ENCODE measurements around the gene SDK2. TPM values are rescaled to one million over a fixed set of nuclear protein-coding genes. Genes with fewer than 3 reads are reported as not detected.

Gene SDK2
- polyA plus RNA-seq, 3 donors, result 0.01 TPM; not detected in 2

GRCh38 chr17:73600103-73600871 lies 44.0 kb downstream of the SDK2 start:
- no peak for DNase-seq
- intact Hi-C loops (cut with micrococcal nuclease), result no loop called here
- Mint-ChIP-seq H3K27me3 (ENCODE audit: low read depth in 3 of 3) (peaks cover 2 to 6% (median 3%) of the 10 kb centered on the region in 3 donors), H3K9me3 (peaks cover 0 to 5% (median 0%) of the 10 kb centered on the region in 7 donors), H3K4me1 (no peaks in the 10 kb centered on the region), H3K36me3 (no peaks in the 10 kb centered on the region), H3K27ac (no peak overlapping the region), H3K4me3 (no peak overlapping the region)
- Histone ChIP-seq H3K4me2 (replicated peaks; ENCODE audit: extremely low read depth, low read length, poor library complexity, severe bottlenecking) (no peak overlapping the region), H3K27ac (ENCODE audit: low read depth in 1 of 2, low read length in 2 of 2) (no peak overlapping the region), H3K4me1 (ENCODE audit: control insufficient read depth in 1 of 2, insufficient read depth in 2 of 2, low read length in 2 of 2) (no peaks in the 10 kb centered on the region), H3K9me3 (replicated peaks in 1 of 2; ENCODE audit: control insufficient read depth in 1 of 2, insufficient read depth in 1 of 2, low read length in 2 of 2) (no peaks in the 10 kb centered on the region), H3K79me2 (ENCODE audit: insufficient read depth, low read length) (no peaks in the 10 kb centered on the region), H3K27me3 (ENCODE audit: control insufficient read depth in 2 of 2, insufficient read depth in 2 of 2, low read length in 2 of 2) (no peaks in the 10 kb centered on the region), H2AFZ (ENCODE audit: insufficient read depth, low read depth, low read length, poor library complexity, severe bottlenecking) (no peak overlapping the region), H3K9ac (ENCODE audit: insufficient read depth, low read length, poor library complexity, severe bottlenecking) (no peak overlapping the region), H3K4me3 (replicated peaks in 1 of 3; ENCODE audit: low read depth in 2 of 3, low read length in 3 of 3) (no peak overlapping the region), H3K36me3 (replicated peaks in 1 of 2; ENCODE audit: control insufficient read depth in 1 of 2, insufficient read depth in 2 of 2, low read length in 2 of 2) (no peaks in the 10 kb centered on the region), H4K20me1 (ENCODE audit: insufficient read depth, low read length) (no peaks in the 10 kb centered on the region)
- TF ChIP-seq CTCF (IDR thresholded peaks at IDR 0.05), result no peak
- 97% methylated on average over 11 of the region's 16 CpGs for WGBS (ENCODE audit: insufficient coverage)

DNA sequence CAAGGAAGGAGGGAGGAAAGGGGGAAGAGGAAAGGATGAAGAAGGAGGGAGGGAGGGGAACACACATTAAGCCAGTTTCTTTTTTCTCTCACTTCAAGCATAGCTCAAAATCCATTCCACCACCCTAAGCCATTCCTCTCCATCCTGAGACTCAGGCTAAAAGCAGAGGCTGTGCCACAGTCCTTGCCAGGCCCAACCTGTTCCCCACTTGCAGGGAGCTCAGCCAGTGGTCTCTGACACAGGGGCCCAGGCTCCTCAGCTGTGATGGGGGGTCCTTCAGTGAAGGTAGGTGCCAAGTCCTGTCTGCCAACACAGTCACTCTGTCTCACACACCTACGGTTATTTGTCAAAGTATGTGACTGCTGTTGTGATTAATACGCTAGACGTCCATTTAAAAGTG lies 44.6 kb downstream of the SDK2 start:
- no peak overlapping the region for H3K27ac Mint-ChIP-seq
- Histone ChIP-seq H3K27me3 (ENCODE audit: control insufficient read depth in 2 of 2, insufficient read depth in 2 of 2, low read length in 2 of 2) (no peaks in the 10 kb centered on the region), H3K9me3 (replicated peaks in 1 of 2; ENCODE audit: control insufficient read depth in 1 of 2, insufficient read depth in 1 of 2, low read length in 2 of 2) (no peaks in the 10 kb centered on the region), H3K36me3 (replicated peaks in 1 of 2; ENCODE audit: control insufficient read depth in 1 of 2, insufficient read depth in 2 of 2, low read length in 2 of 2) (no peaks in the 10 kb centered on the region), H3K4me3 (replicated peaks in 1 of 3; ENCODE audit: low read depth in 2 of 3, low read length in 3 of 3) (no peak overlapping the region), H3K27ac (ENCODE audit: low read depth in 1 of 2, low read length in 2 of 2) (no peak overlapping the region), H3K79me2 (ENCODE audit: insufficient read depth, low read length) (no peaks in the 10 kb centered on the region), H3K4me2 (replicated peaks; ENCODE audit: extremely low read depth, low read length, poor library complexity, severe bottlenecking) (no peak overlapping the region), H3K9ac (ENCODE audit: insufficient read depth, low read length, poor library complexity, severe bottlenecking) (no peak overlapping the region), H3K4me1 (ENCODE audit: control insufficient read depth in 1 of 2, insufficient read depth in 2 of 2, low read length in 2 of 2) (no peaks in the 10 kb centered on the region), H4K20me1 (ENCODE audit: insufficient read depth, low read length) (no peaks in the 10 kb centered on the region), H2AFZ (ENCODE audit: insufficient read depth, low read depth, low read length, poor library complexity, severe bottlenecking) (no peak overlapping the region)
- H3K36me3 Mint-ChIP-seq, result no peaks in the 10 kb centered on the region
- H3K27me3 Mint-ChIP-seq (ENCODE audit: low read depth in 3 of 3), result peaks cover 2 to 6% (median 3%) of the 10 kb centered on the region in 3 donors
- H3K4me3 Mint-ChIP-seq, result no peak overlapping the region
- intact Hi-C loops (cut with micrococcal nuclease), result no loop called here
- H3K4me1 Mint-ChIP-seq, result no peaks in the 10 kb centered on the region
- no CpG with 5 or more reads among the region's 3 CpGs for WGBS (ENCODE audit: insufficient coverage)
- no peak for TF ChIP-seq CTCF (IDR thresholded peaks at IDR 0.05)
- peaks cover 0 to 5% (median 0%) of the 10 kb centered on the region in 7 donors for H3K9me3 Mint-ChIP-seq
- DNase-seq, result no peak
